HepG2 (cell line): ENCODE data around the gene CUL9. TPM values are rescaled to one million over a fixed set of nuclear protein-coding genes. Genes with fewer than 3 reads are reported as not detected.

ENCODE experiments used
- ATAC-seq: fragments of 200-7000 bp; cut with Tn5 transposase; 3 replicates; pipeline ENCODE4 v1.9.1; 2020; ENCODE audit warnings: mild to moderate bottlenecking, moderate library complexity
- BruUV-seq: library from RNA; stranded (reverse); fragments of 400-500 nt; replicated peaks from 2 replicates; lab custom pipeline; 2021; lab: Mats Ljungman, UMichigan
- CTCF ChIA-PET: fragments of 300-600 bp; formaldehyde crosslinking; extraction: SDS; loops from one replicate; lab custom pipeline; 2021; ENCODE audit warnings: low total read pairs, inconsistent platforms, low intra/inter-chr PET ratio; lab: Yijun Ruan, JAX
- POLR2A ChIA-PET: fragments of 350-600 bp; sonication (Branson Sonifier 250); formaldehyde crosslinking; loops from one replicate; lab custom pipeline; 2020; ENCODE audit warnings: antibody characterized with exemption, inconsistent platforms; lab: Yijun Ruan, JAX
- DNase-seq: peaks from one replicate; pipeline ENCODE4 v3.0.0-alpha.2; 2015; ENCODE audit warnings: low spot score
- FAIRE-seq: peaks from 3 replicates; lab custom pipeline; 2011; peaks lifted over from hg19 to GRCh38; lab: Jason Lieb, UNC
- H2AFZ ChIP-seq: one replicate; pipeline ENCODE4 v1.6.1; 2011; ENCODE audit warnings: low read length, inconsistent platforms
- H3K27ac ChIP-seq: fragments of 300-600 bp; 3 replicates; pipeline ENCODE4 v1.8.0; 2011; ENCODE audit warnings: mixed run types, mild to moderate bottlenecking, mixed read lengths, low read length, inconsistent platforms; ENCODE audit not compliant: insufficient read depth; ENCODE audit errors: extremely low read length
- H3K27me3 ChIP-seq, 2 experiments: fragments of 200-600 bp in 1 of 2; 2 replicates in 1 of 2; 3 replicates in 1 of 2; pipeline versions ENCODE4 v1.6.0 to v1.8.0; 2011; ENCODE audit warnings: low read length in 2 of 2, mild to moderate bottlenecking in 2 of 2, moderate library complexity in 2 of 2, inconsistent platforms in 1 of 2; ENCODE audit not compliant: insufficient read depth in 2 of 2, control insufficient read depth in 1 of 2
- H3K36me3 ChIP-seq, 2 experiments: fragments of 200-600 bp in 1 of 2; replicated peaks in 1 of 2; 2 replicates in 1 of 2; 3 replicates in 1 of 2; pipeline versions ENCODE4 v1.5.1 to v1.8.0; 2011; ENCODE audit warnings: low read length in 2 of 2, inconsistent platforms in 1 of 2; ENCODE audit not compliant: insufficient read depth in 2 of 2, control insufficient read depth in 1 of 2
- H3K4me1 ChIP-seq: 2 replicates; pipeline ENCODE4 v1.5.1; 2012; ENCODE audit warnings: low read length, inconsistent platforms; ENCODE audit not compliant: insufficient read depth
- H3K4me2 ChIP-seq: 2 replicates; pipeline ENCODE4 v1.6.0; 2011; ENCODE audit warnings: low read depth, low read length, inconsistent platforms
- H3K4me3 ChIP-seq, 3 experiments: fragments of 200-600 bp in 1 of 3; sonication (generic), shearing (Covaris generic) in 1 of 3; replicated peaks in 1 of 3; 2 replicates each; pipeline ENCODE4 v1.5.1; 2011 to 2016; ENCODE audit warnings: low read length in 3 of 3, inconsistent platforms in 2 of 3, low read depth in 2 of 3, mild to moderate bottlenecking in 2 of 3, control low read depth in 1 of 3, mixed read lengths in 1 of 3; ENCODE audit not compliant: insufficient read depth in 1 of 3
- H3K79me2 ChIP-seq: one replicate; pipeline ENCODE4 v1.6.1; 2011; ENCODE audit warnings: low read length, inconsistent platforms; ENCODE audit not compliant: insufficient read depth
- H3K9ac ChIP-seq: 2 replicates; pipeline ENCODE4 v1.6.0; 2011; ENCODE audit warnings: mild to moderate bottlenecking, low read depth, low read length, inconsistent platforms; ENCODE audit not compliant: insufficient read depth
- H3K9me3 ChIP-seq: 2 replicates; pipeline ENCODE4 v1.5.1; 2012; ENCODE audit warnings: mild to moderate bottlenecking, low read length
- H4K20me1 ChIP-seq: 2 replicates; pipeline ENCODE4 v1.6.0; 2011; ENCODE audit warnings: inconsistent platforms, mild to moderate bottlenecking, low read length, moderate library complexity; ENCODE audit not compliant: insufficient read depth
- HOXA3 ChIP-seq: sonication (generic); formaldehyde crosslinking; IDR thresholded peaks from 2 replicates; pipeline ENCODE4 v1.5.0; 2020; ENCODE audit warnings: missing genetic modification reagents
- LCORL ChIP-seq, 2 experiments: fragments of 450-650 bp in 1 of 2; sonication (generic) in 1 of 2; formaldehyde crosslinking in 1 of 2; IDR thresholded peaks; 2 replicates each; pipeline versions ENCODE4 v1.5.0 to v1.6.1; 2017 to 2020; ENCODE audit warnings: antibody characterized with exemption in 1 of 2, missing genetic modification reagents in 1 of 2
- LRRFIP1 ChIP-seq: sonication (generic); formaldehyde crosslinking; conservative IDR thresholded peaks from 2 replicates; pipeline ENCODE4 v1.4.0; 2020; ENCODE audit warnings: missing genetic modification reagents
- MTA1 ChIP-seq: sonication (generic); formaldehyde crosslinking; IDR thresholded peaks from 2 replicates; pipeline ENCODE4 v1.4.0; 2020; ENCODE audit warnings: missing genetic modification reagents, mild to moderate bottlenecking, borderline replicate concordance
- RERE ChIP-seq: IDR thresholded peaks from 2 replicates; pipeline ENCODE4 v1.6.1; 2016; ENCODE audit warnings: low read depth, missing genetic modification reagents, missing compliant biosample characterization
- SRF ChIP-seq: IDR thresholded peaks from 2 replicates; pipeline ENCODE4 v1.6.1; 2011; ENCODE audit warnings: mild to moderate bottlenecking, low read depth, low read length, moderate library complexity
- ZFX ChIP-seq: sonication (generic); formaldehyde crosslinking; IDR thresholded peaks from 2 replicates; pipeline ENCODE4 v1.4.0; 2020; ENCODE audit warnings: mild to moderate bottlenecking, low read depth, missing genetic modification reagents, moderate library complexity
- ZKSCAN5 ChIP-seq: sonication (generic); formaldehyde crosslinking; IDR thresholded peaks from 2 replicates; pipeline ENCODE4 v1.5.1; 2020; ENCODE audit warnings: mild to moderate bottlenecking, missing genetic modification reagents
- ZNF263 ChIP-seq: sonication (generic); formaldehyde crosslinking; IDR thresholded peaks from 2 replicates; pipeline ENCODE4 v1.4.0; 2020; ENCODE audit warnings: missing genetic modification reagents
- ZNF431 ChIP-seq: sonication (generic); formaldehyde crosslinking; IDR thresholded peaks from 2 replicates; pipeline ENCODE4 v1.9.0; 2022; ENCODE audit warnings: missing genetic modification reagents, low read depth, mild to moderate bottlenecking, borderline replicate concordance
- ZNF501 ChIP-seq: sonication (generic); formaldehyde crosslinking; IDR thresholded peaks from 2 replicates; pipeline ENCODE4 v1.5.1; 2020; ENCODE audit warnings: mild to moderate bottlenecking, moderate library complexity, missing genetic modification reagents
- WGBS: methylation state at CpG from one replicate; pipeline ENCODE4 v1.1.6; 2017; ENCODE audit warnings: low lambda C conversion rate; 5-methylcytosine and 5-hydroxymethylcytosine counted together
- in situ Hi-C: cut with HindIII; loops from 2 replicates; pipeline ENCODE4 v1.10.0; 2017; ENCODE audit warnings: low pct_unique_long_range_greater_than_20kb; ENCODE audit not compliant: extremely low pct_ligation_motif_present
- intact Hi-C: fragments of 100-400 bp; cut with micrococcal nuclease; formaldehyde crosslinking; loops from one replicate; pipeline ENCODE4 v1.10.0; 2022; ENCODE audit not compliant: unreplicated experiment
- polyA plus RNA-seq, 8 experiments: library from polyadenylated mRNA; depleted of rRNA in 3 of 8; stranded (reverse) in 7 of 8; unstranded in 1 of 8; fragments of >200 nt; fragmentation: Illumina TruSeq in 4 of 8; extraction: Trizol in 4 of 8; gene quantifications; 2 replicates each; pipeline versions ENCODE4 v1.2.1 to v1.2.3, GENCODE V29; 2011 to 2016; ENCODE audit warnings: low read depth in 4 of 8, missing spikeins in 1 of 8, mixed read lengths in 1 of 8; ENCODE audit not compliant: insufficient read depth in 1 of 8
- total RNA-seq, 5 experiments: library from RNA; depleted of rRNA; stranded (reverse); fragments of >200 nt; fragmentation: Illumina TruSeq; extraction: Trizol; gene quantifications; 2 replicates each; pipeline ENCODE4 v1.2.3, GENCODE V29; 2016; ENCODE audit warnings: low read depth in 1 of 5
- TF ChIP-seq, protein P1 (sequence below): sonication (generic); formaldehyde crosslinking; conservative IDR thresholded peaks from 2 replicates; pipeline ENCODE4 v1.4.0; 2020; ENCODE audit warnings: mild to moderate bottlenecking, missing genetic modification reagents, moderate library complexity

CUL9 gene
- total and polyA plus RNA-seq, 2 of the 13 experiments (the other 11 are each of a cell fraction or from before 2014, with no cell fraction given), result 11.4 to 13.7 TPM

DNA sequence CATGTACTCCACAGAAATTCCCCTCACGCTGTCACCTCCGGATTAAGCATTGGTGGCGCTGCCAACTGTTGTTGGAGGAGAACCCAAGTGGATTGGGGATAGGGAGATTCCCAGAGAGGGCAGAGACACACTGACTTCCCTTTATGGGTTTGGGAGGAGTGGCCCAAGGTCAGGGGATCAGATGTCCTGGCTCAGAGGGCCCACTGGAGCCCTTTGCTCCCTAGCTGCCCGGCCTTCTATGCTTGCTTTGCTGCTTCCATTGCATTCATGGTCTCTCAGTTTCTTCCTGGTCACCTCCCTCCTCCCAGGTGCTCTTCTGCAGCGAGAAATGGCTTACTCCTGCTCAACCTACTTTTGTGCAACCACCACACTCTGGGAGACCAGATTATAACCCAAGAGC lies 14.3 kb downstream of the CUL9 start:
- in situ Hi-C loops, result no loop called here
- H3K27ac ChIP-seq, result no peak overlapping the region
- FAIRE-seq, result peak; percentile 75
- peaks cover 14% of the 10 kb centered on the region for H3K4me1 ChIP-seq
- ChIA-PET CTCF (no interaction called here), POLR2A (interaction anchor here (0.8 kb wide), 1 partner anchor 25 kb away, joined by 4 read pairs; no protein-coding TSS in a partner anchor)
- H3K27me3 ChIP-seq, result no peaks in the 10 kb centered on the region
- ATAC-seq, result peak; percentile 83
- BruUV-seq, result no TSS peak
- no peak overlapping the region for H2AFZ ChIP-seq
- H3K4me2 ChIP-seq, result no peak overlapping the region
- peak overlapping the region; percentile 3; the same call in 1 of the 2 replicates for H3K9ac ChIP-seq
- H4K20me1 ChIP-seq, result no peaks in the 10 kb centered on the region
- 66% methylated on average over 5 of the region's 5 CpGs for WGBS
- DNase-seq, result peak; percentile 29
- no peaks in the 10 kb centered on the region for H3K9me3 ChIP-seq
- H3K79me2 ChIP-seq, result no peaks in the 10 kb centered on the region
- H3K36me3 ChIP-seq, result peaks cover 0 to 7% of the 10 kb centered on the region in 2 experiments; a peak in 2 of 5 replicates
- no peak overlapping the region for H3K4me3 ChIP-seq
- intact Hi-C loops, result no loop called here
- no peak for TF ChIP-seq RERE (CRISPR knock-in tag)
- no peak for TF ChIP-seq ZNF501 (CRISPR knock-in tag)
- TF ChIP-seq, protein P1, sequence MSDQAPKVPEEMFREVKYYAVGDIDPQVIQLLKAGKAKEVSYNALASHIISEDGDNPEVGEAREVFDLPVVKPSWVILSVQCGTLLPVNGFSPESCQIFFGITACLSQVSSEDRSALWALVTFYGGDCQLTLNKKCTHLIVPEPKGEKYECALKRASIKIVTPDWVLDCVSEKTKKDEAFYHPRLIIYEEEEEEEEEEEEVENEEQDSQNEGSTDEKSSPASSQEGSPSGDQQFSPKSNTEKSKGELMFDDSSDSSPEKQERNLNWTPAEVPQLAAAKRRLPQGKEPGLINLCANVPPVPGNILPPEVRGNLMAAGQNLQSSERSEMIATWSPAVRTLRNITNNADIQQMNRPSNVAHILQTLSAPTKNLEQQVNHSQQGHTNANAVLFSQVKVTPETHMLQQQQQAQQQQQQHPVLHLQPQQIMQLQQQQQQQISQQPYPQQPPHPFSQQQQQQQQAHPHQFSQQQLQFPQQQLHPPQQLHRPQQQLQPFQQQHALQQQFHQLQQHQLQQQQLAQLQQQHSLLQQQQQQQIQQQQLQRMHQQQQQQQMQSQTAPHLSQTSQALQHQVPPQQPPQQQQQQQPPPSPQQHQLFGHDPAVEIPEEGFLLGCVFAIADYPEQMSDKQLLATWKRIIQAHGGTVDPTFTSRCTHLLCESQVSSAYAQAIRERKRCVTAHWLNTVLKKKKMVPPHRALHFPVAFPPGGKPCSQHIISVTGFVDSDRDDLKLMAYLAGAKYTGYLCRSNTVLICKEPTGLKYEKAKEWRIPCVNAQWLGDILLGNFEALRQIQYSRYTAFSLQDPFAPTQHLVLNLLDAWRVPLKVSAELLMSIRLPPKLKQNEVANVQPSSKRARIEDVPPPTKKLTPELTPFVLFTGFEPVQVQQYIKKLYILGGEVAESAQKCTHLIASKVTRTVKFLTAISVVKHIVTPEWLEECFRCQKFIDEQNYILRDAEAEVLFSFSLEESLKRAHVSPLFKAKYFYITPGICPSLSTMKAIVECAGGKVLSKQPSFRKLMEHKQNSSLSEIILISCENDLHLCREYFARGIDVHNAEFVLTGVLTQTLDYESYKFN (CRISPR knock-in tag), result peak; percentile 38; the same call in 1 of the 2 replicates
- peak; percentile 17; the same call in 1 of the 2 replicates for TF ChIP-seq HOXA3 (CRISPR knock-in tag)
- peak; percentile 47; the same call in 1 of the 2 replicates for TF ChIP-seq ZFX (CRISPR knock-in tag)
- TF ChIP-seq ZNF431 (CRISPR knock-in tag), result no peak
- TF ChIP-seq ZNF263 (CRISPR knock-in tag), result peak; percentile 84
- TF ChIP-seq MTA1, result peak; percentile 33; the same call in 1 of the 2 replicates
- TF ChIP-seq SRF, result 0 out of 2 replicates have a peak, but pooled peaks have one; percentile 55
- TF ChIP-seq ZKSCAN5 (CRISPR knock-in tag), result 0 out of 2 replicates have a peak, but pooled peaks have one; percentile 45
- no peak for TF ChIP-seq LCORL (IDR thresholded peaks at IDR 0.05)
- TF ChIP-seq LCORL (CRISPR knock-in tag; IDR thresholded peaks at IDR 0.05), result 0 out of 2 replicates have a peak, but pooled peaks have one; percentile 30
- TF ChIP-seq LRRFIP1 (CRISPR knock-in tag), result no peak
